Fibroblast of mammary gland (primary cell): ENCODE results near the gene PHC1.
A peak's percentile ranks its signal among the peaks of the same experiment; 100 is the strongest.

ENCODE experiments used
- DNase-seq: peaks from one replicate; pipeline ENCODE4 v3.0.0-alpha.2; 2010; ENCODE audit warnings: low read depth
- H3K4me3 ChIP-seq: 2 replicates; pipeline ENCODE4 v1.5.1; 2011; ENCODE audit warnings: low read depth, mild to moderate bottlenecking, low read length, moderate library complexity; ENCODE audit not compliant: control insufficient read depth
- CTCF ChIP-seq: conservative IDR thresholded peaks from 2 replicates; pipeline ENCODE4 v1.5.1; 2011; ENCODE audit warnings: low read depth, low read length, inconsistent platforms; ENCODE audit not compliant: control insufficient read depth, insufficient read depth

PHC1 gene

GRCh38 chr12:8876887-8877286 is 37.4 kb upstream of the PHC1 start:
- no peak overlapping the region for H3K4me3 ChIP-seq
- TF ChIP-seq CTCF: no peak
- no peak for DNase-seq

- no peak for DNase-seq
- no peak for TF ChIP-seq CTCF
- no peak overlapping the region for H3K4me3 ChIP-seq
These were observed 27.6 kb upstream of the PHC1 start for GRCh38 chr12:8886502-8887284.

GRCh38 chr12:8887285-8887715 is 27.0 kb upstream of the PHC1 start:
- DNase-seq: peak; percentile 25
- no peak for TF ChIP-seq CTCF
- no peak overlapping the region for H3K4me3 ChIP-seq

- DNase-seq: peak; percentile 37
- TF ChIP-seq CTCF: peak; percentile 81
- peak overlapping the region; percentile 49 for H3K4me3 ChIP-seq
These were observed 23.8 kb upstream of the PHC1 start for GRCh38 chr12:8890313-8891085.

- no peak for DNase-seq
- no peak for TF ChIP-seq CTCF
These were observed 22.3 kb upstream of the PHC1 start for GRCh38 chr12:8891976-8892375.

GRCh38 chr12:8894378-8894777 is 19.9 kb upstream of the PHC1 start:
- no peak overlapping the region for H3K4me3 ChIP-seq
- TF ChIP-seq CTCF: no peak
- no peak for DNase-seq

More at GRCh38 chr12:8891976-8892375, 22.3 kb upstream of the PHC1 start:
- no peak overlapping the region for H3K4me3 ChIP-seq
